ENCODE results near the gene USP46.

DNA sequence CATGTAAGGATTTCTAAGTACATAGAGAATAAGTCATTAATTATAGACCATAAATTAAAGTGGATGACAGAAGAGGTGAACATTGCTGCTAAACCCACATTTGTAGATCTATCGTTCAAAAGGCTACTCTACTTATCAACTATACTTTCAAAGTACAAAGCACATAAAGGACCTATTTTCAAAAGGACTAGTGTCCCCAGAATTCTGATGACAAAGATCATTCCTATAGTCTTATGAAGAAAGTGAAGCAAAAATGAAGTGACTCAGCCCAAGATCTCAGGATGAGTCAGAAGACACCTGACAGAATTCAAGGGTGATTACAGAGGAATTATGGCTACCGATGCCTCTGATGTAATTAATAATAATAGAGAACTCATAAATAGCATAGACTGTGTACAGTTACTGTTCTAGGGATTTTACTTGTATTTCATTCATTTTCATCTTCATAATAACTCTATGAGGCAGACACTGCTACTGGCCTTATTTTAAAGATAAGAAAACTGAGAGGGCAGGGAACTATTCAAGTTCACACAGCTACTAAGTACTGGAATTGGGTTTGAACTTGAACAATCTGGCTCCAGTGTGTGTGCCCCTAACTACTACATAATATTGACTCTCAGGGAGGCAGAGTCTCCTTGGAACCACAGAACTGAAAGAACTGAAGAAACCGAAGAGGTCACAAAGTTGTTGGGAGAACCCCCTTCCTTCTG is 17.1 kb downstream of the USP46 start:
- TF ChIP-seq NR2C2 (CRISPR knock-in tag; IDR thresholded peaks at IDR 0.05), result no peak
- TF ChIP-seq, protein P1, sequence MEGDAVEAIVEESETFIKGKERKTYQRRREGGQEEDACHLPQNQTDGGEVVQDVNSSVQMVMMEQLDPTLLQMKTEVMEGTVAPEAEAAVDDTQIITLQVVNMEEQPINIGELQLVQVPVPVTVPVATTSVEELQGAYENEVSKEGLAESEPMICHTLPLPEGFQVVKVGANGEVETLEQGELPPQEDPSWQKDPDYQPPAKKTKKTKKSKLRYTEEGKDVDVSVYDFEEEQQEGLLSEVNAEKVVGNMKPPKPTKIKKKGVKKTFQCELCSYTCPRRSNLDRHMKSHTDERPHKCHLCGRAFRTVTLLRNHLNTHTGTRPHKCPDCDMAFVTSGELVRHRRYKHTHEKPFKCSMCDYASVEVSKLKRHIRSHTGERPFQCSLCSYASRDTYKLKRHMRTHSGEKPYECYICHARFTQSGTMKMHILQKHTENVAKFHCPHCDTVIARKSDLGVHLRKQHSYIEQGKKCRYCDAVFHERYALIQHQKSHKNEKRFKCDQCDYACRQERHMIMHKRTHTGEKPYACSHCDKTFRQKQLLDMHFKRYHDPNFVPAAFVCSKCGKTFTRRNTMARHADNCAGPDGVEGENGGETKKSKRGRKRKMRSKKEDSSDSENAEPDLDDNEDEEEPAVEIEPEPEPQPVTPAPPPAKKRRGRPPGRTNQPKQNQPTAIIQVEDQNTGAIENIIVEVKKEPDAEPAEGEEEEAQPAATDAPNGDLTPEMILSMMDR (IDR thresholded peaks at IDR 0.05), result no peak
- TF ChIP-seq ZNF416 (CRISPR knock-in tag; IDR thresholded peaks at IDR 0.05), result no peak
- TF ChIP-seq, protein P2, sequence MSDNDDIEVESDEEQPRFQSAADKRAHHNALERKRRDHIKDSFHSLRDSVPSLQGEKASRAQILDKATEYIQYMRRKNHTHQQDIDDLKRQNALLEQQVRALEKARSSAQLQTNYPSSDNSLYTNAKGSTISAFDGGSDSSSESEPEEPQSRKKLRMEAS (CRISPR knock-in tag; IDR thresholded peaks at IDR 0.05), result no peak
- TF ChIP-seq, protein P3, sequence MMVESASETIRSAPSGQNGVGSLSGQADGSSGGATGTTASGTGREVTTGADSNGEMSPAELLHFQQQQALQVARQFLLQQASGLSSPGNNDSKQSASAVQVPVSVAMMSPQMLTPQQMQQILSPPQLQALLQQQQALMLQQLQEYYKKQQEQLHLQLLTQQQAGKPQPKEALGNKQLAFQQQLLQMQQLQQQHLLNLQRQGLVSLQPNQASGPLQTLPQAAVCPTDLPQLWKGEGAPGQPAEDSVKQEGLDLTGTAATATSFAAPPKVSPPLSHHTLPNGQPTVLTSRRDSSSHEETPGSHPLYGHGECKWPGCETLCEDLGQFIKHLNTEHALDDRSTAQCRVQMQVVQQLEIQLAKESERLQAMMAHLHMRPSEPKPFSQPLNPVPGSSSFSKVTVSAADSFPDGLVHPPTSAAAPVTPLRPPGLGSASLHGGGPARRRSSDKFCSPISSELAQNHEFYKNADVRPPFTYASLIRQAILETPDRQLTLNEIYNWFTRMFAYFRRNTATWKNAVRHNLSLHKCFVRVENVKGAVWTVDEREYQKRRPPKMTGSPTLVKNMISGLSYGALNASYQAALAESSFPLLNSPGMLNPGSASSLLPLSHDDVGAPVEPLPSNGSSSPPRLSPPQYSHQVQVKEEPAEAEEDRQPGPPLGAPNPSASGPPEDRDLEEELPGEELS (CRISPR knock-in tag; IDR thresholded peaks at IDR 0.05), result no peak
- TF ChIP-seq, protein P4, sequence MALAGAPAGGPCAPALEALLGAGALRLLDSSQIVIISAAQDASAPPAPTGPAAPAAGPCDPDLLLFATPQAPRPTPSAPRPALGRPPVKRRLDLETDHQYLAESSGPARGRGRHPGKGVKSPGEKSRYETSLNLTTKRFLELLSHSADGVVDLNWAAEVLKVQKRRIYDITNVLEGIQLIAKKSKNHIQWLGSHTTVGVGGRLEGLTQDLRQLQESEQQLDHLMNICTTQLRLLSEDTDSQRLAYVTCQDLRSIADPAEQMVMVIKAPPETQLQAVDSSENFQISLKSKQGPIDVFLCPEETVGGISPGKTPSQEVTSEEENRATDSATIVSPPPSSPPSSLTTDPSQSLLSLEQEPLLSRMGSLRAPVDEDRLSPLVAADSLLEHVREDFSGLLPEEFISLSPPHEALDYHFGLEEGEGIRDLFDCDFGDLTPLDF (CRISPR knock-in tag; IDR thresholded peaks at IDR 0.05), result no peak
- no peak for TF ChIP-seq NR3C1 (CRISPR knock-in tag; conservative IDR thresholded peaks at IDR 0.05; ENCODE audit: low read depth)
- no peak for TF ChIP-seq CBFB (CRISPR knock-in tag; IDR thresholded peaks at IDR 0.05; ENCODE audit: low read depth)
- TF ChIP-seq SMAD3 (CRISPR knock-in tag; IDR thresholded peaks at IDR 0.05; ENCODE audit: borderline replicate concordance), result no peak
- no peak for TF ChIP-seq NR1H2 (CRISPR knock-in tag; IDR thresholded peaks at IDR 0.05)
- TF ChIP-seq, protein P5, sequence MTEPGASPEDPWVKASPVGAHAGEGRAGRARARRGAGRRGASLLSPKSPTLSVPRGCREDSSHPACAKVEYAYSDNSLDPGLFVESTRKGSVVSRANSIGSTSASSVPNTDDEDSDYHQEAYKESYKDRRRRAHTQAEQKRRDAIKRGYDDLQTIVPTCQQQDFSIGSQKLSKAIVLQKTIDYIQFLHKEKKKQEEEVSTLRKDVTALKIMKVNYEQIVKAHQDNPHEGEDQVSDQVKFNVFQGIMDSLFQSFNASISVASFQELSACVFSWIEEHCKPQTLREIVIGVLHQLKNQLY (CRISPR knock-in tag; IDR thresholded peaks at IDR 0.05), result no peak
